GM12872 (cell line): ENCODE results near the gene BBS10.

Experiments used
- CTCF ChIP-seq: IDR thresholded peaks from 3 replicates; pipeline ENCODE4 v1.5.1; 2011; ENCODE audit warnings: low read depth, mild to moderate bottlenecking, low read length, moderate library complexity; ENCODE audit not compliant: insufficient read depth

Gene BBS10

GRCh38 chr12:76346236-76346635 lies 2.0 kb downstream of the BBS10 start:
- no peak for TF ChIP-seq CTCF

GRCh38 chr12:76345569-76345968 lies 2.6 kb downstream of the BBS10 start:
- no peak for TF ChIP-seq CTCF

- TF ChIP-seq CTCF, result no peak
Observed at GRCh38 chr12:76341436-76342030, 6.7 kb downstream of the BBS10 start.

GRCh38 chr12:76340680-76341435 lies 7.4 kb downstream of the BBS10 start:
- TF ChIP-seq CTCF, result no peak

- no peak for TF ChIP-seq CTCF
Observed at GRCh38 chr12:76337583-76337982, 10.6 kb downstream of the BBS10 start.

GRCh38 chr12:76332606-76333005 lies 15.6 kb downstream of the BBS10 start:
- TF ChIP-seq CTCF, result no peak

GRCh38 chr12:76329606-76330005 lies 18.6 kb downstream of the BBS10 start:
- TF ChIP-seq CTCF, result no peak
